GM10266 (cell line): ENCODE measurements around the gene SPTBN4.
"Not testable (repeated sequence)": the region's sequence is repeated elsewhere in the genome, so short reads cannot be mapped to it uniquely, and the experiment has no call there.

Experiments
- DNase-seq: peaks from one replicate; pipeline ENCODE4 v3.0.0; 2012; ENCODE audit errors: extremely low spot score
- CTCF ChIP-seq: IDR thresholded peaks from 2 replicates; pipeline ENCODE4 v1.5.1; 2012; ENCODE audit warnings: mild to moderate bottlenecking, low read depth; ENCODE audit not compliant: control insufficient read depth, insufficient read depth; ENCODE audit errors: missing control alignments

SPTBN4 gene

GRCh38 chr19:40622773-40623075, 155.9 kb downstream of the SPTBN4 start:
- no peak for TF ChIP-seq CTCF
- DNase-seq = peak; percentile 15

DNA sequence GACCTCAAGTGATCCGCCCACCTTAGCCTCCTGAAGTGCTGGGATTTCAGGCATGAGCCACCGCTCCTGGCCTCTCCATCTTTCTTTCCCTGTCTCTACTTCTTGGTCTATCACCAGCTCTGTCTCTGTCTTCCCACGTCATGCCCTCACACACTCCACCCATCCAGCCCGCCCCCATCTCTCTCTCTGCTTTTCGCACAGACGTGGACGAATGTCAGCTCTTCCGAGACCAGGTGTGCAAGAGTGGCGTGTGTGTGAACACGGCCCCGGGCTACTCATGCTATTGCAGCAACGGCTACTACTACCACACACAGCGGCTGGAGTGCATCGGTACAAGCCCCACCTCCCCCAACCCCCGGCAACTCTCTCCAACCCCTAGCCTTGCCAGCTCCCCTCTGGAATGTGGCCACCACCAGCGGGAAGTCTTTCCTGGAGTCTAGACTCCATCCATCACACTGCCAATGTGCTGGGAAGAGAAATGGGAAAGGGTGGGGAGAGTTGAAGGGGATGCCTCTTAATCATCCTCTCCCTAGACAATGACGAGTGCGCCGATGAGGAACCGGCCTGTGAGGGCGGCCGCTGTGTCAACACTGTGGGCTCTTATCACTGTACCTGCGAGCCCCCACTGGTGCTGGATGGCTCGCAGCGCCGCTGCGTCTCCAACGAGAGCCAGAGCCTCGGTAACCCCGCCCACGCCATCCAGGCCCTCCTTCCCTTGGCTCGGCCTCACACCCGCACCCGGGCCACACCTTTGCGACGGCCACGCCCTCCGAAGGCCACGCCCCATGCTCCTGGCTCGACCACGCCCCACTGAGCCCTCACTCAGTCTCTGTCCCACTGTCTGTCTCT, 156.8 kb downstream of the SPTBN4 start:
- TF ChIP-seq CTCF = no peak
- DNase-seq = peak; percentile 13

- not testable (repeated sequence) for DNase-seq
Measured at GRCh38 chr19:40624369-40625153, 157.8 kb downstream of the SPTBN4 start.

DNA sequence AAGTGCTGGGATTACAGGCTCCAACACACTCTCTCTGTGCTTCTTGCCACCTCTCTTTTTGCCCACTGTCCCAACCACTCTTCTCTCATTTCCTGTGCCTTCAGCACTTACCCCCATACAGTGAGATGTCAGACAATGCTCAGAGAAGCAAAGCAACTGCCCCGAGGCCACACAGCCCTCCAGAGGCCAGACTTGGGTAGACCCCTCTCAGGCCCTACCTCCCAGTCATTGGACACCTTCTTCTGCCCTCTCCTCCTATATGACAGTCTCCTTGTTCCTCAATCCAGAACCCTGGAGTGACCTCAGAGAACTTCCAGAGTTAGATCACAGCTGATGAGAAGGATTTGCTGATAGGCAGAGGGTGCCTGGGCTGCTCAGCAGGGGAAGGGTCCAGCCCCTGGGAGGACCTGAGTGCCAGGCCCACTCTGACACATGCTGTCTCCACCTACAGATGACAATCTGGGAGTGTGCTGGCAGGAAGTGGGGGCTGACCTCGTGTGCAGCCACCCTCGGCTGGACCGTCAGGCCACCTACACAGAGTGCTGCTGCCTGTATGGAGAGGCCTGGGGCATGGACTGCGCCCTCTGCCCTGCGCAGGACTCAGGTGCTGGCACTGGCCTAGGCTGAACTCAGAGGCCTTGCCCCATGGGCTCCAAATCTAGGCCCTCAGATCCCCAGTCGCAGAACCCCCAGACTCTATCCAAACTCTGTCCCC, 158.8 kb downstream of the SPTBN4 start:
- DNase-seq = peak; percentile 41
- no peak for TF ChIP-seq CTCF
